VCaP (cell line): ENCODE results near the gene BTRC.
"Not testable (repeated sequence)": the region's sequence is repeated elsewhere in the genome, so short reads cannot be mapped to it uniquely, and the experiment has no call there.

ENCODE experiments used
- H3K27ac ChIP-seq: fragments of 450-650 bp; 2 replicates; pipeline ENCODE4 v1.5.1; 2017
- TF ChIP-seq, protein P1 (sequence below): fragments of 450-650 bp; conservative IDR thresholded peaks from 2 replicates; pipeline ENCODE4 v1.5.1; 2017; ENCODE audit warnings: mild to moderate bottlenecking, moderate library complexity

Gene BTRC

DNA sequence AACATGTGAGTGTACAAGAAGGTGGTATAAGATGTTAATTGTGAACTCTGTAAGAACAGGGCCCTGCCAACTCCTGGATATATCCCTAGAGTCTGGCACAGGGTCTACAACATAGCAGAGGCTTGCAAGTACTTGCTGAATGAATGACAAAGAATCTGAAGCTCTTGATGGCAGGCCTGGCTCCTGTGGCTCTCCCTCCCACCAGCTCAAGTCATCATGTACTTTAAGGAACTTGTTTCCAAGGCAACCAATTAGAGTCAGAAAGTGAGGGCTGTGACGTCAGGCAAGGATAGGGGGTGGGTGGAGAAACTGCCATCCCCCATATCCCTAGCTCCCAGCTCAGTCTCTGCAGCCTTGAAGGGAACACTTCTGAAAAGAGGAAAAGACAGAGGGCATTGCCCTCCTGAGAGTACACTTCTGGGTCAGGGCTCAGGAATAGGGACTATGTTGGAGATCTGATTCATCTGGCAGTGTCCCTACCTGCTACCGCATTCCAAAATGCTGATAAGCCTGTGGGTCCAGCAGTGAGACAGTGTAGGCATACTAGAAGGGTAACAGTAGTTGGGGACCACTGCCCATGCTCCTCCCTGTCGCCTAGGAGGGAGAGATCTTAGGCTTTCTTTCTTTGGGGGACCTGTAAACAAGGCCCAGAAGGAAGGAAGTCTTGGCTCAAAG lies 34.6 kb upstream of the BTRC start:
- H3K27ac ChIP-seq = no peak overlapping the region
- TF ChIP-seq, protein P1, sequence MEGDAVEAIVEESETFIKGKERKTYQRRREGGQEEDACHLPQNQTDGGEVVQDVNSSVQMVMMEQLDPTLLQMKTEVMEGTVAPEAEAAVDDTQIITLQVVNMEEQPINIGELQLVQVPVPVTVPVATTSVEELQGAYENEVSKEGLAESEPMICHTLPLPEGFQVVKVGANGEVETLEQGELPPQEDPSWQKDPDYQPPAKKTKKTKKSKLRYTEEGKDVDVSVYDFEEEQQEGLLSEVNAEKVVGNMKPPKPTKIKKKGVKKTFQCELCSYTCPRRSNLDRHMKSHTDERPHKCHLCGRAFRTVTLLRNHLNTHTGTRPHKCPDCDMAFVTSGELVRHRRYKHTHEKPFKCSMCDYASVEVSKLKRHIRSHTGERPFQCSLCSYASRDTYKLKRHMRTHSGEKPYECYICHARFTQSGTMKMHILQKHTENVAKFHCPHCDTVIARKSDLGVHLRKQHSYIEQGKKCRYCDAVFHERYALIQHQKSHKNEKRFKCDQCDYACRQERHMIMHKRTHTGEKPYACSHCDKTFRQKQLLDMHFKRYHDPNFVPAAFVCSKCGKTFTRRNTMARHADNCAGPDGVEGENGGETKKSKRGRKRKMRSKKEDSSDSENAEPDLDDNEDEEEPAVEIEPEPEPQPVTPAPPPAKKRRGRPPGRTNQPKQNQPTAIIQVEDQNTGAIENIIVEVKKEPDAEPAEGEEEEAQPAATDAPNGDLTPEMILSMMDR = no peak

DNA sequence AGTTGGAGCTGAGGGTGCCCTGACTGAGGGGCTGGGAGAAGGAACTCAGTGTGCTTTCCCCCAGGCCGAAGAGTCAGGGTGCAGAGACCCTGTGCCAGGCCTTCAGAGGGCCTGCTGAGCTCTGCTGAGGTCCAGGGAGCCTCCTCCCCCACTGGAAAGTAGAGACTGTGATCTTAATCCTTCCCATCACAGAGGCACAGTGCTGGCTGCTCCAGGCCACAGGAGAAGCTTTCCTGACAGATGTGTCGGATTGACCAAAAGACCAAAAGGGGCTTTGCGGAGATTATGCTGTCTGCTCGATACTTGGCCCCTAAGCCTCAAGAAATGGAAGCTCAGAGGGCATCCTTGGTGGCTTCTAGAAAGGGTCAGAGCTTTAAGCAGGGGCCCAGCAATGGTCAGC lies 32.9 kb upstream of the BTRC start:
- TF ChIP-seq, protein P1 = no peak
- H3K27ac ChIP-seq = no peak overlapping the region

DNA sequence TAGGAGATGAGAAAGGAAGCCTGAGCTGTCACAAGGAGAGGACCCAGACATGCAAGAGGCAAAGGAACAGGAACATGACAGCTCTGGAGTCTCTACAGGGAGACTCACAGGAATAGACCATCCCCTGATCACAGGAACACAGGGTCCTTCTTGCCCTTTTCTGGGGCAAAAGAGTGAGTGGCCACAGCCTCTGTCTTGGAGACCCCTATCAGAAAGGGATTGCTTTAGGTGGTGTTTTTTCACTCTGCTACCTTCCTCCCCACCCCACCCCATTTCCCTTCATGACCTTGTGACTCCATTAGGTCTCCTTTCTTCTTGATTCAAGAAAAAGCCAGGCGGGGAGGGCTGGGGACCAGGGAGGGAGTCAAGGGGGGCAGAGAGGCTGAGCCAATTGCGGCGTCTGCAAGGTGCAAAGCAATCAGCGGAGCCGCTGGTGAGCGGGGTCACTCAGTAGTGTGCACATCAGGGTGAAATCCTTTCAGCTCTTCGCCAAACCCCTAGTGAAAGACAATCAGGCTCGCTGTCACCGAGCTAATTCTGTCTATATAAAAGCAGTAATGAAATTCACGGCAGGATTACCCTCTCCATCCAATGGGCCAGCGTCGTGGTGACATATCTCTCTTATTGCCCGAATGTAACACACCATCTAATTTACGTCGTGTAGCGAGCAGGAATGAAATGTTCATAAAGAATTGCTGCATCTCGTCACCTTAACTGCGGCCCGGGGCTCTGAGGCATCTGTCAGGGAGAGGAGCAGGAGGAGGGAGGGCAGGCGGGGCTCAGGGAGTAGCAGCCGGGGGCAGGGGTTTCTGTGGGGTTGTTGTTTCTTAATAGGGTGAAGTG lies 31.5 kb upstream of the BTRC start:
- H3K27ac ChIP-seq = no peak overlapping the region
- TF ChIP-seq, protein P1 = no peak

DNA sequence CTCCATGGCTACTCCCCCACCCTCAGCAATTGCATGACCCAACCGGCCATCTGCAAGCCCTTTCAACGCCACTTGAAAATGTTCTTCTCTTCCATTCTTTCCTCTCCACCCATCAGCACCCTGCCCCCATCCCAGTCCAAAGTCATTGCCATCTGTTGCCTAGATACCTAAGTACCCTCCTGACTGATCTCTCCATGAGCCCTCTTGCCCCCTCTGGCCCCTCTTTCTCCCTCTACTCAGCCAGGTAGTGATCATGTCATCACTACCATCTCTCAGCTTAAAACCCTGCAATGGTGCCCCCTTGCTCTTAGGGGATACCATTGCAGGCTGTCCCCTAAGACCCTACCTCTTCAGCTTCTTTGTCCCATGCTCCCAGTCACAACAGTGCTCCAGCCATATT lies 30.5 kb upstream of the BTRC start:
- TF ChIP-seq, protein P1 = no peak
- no peak overlapping the region for H3K27ac ChIP-seq

DNA sequence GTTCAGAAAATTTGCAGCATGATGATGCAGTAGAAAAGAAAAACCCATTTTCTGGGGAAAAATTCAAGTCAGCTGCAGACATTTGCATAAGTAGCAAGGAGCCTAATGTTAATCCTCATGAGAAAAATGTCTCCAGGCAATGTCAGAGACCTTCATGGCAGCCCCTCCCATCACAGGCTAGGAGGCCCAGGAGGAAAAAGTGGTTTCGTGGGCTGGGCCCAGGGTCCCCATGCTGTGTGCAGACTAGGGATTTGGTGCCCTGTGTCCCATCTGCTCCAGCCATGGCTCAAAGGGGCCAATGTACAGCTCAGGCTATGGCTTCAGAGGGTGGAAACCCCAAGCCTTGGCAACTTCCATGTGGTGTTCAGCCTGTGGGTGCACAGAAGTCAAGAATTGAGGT lies 26.5 kb upstream of the BTRC start:
- H3K27ac ChIP-seq = not testable (repeated sequence)

DNA sequence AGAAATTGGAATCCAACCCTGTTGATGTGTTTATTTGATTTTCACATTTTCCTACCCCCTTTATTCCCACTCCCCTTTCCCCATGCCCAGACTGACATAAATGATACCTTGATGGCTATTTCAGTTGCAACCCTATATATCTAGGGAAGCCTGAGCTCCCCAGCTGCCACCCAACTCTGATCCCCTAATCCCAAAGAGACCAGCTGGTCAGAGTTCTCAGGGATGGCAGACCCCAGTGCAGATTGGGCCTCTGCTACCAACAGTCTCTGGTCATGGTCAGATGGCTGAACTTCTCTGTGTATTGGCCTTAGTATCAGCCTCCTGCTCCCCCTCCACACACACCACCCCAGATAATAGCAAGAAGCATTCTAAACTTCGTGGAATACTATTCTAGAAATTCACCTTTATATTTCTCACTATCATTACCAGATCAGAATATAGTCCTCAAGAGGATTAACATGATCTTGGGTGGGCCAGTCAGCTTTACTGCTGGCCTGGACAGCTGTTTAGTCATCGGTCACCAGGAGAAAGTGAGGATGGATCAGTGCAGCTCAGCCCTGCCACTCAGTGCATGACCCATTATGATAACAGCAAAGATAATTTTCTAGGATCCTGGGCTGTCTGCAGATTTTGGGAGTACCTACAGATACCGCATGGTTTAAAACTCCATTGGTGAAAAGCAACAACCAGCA lies 24.5 kb upstream of the BTRC start:
- TF ChIP-seq, protein P1 = no peak
- H3K27ac ChIP-seq = no peak overlapping the region

DNA sequence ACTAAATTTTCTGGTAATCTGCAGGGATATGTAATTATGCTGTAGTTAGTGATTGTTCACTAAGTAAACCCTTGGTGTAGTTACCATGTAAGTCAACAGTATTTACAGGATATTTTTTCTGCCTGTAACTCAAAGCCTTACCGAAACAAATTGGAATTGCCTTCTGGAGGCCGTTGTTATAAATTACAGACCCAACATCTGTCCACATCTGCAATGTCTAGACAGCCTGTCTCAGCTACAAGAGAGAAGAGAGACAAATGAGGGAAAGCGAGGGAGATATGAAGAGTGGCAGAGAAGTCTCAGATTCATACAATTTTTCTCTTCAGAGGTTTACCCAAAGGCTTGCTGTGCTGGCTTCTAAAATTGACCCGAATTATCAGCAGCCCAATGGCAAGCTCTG lies 23.7 kb upstream of the BTRC start:
- TF ChIP-seq, protein P1 = no peak
- no peak overlapping the region for H3K27ac ChIP-seq
